Progenitor cell of endocrine pancreas (in vitro differentiated cells): ENCODE results near the gene ATP10A. TPM values are rescaled to one million over a fixed set of nuclear protein-coding genes. Genes with fewer than 3 reads are reported as not detected.

ENCODE experiments used
- DNase-seq: peaks from one replicate; pipeline ENCODE4 v3.0.0; 2021; ENCODE audit warnings: low spot score; ENCODE audit not compliant: unreplicated experiment
- H3K27ac Mint-ChIP-seq: 2 replicates; pipeline ENCODE4 v1.8.0; 2021; ENCODE audit warnings: mild to moderate bottlenecking, moderate library complexity, mixed read lengths
- H3K27me3 Mint-ChIP-seq: 2 replicates; pipeline ENCODE4 v1.8.0; 2021; ENCODE audit warnings: mixed read lengths
- H3K36me3 Mint-ChIP-seq: 2 replicates; pipeline ENCODE4 v1.8.0; 2022; ENCODE audit warnings: mixed read lengths; ENCODE audit not compliant: insufficient read depth
- H3K4me1 Mint-ChIP-seq: 2 replicates; pipeline ENCODE4 v1.8.0; 2021; ENCODE audit warnings: low read depth, mixed read lengths
- H3K4me3 Mint-ChIP-seq: 2 replicates; pipeline ENCODE4 v1.8.0; 2021; ENCODE audit warnings: low read depth, mild to moderate bottlenecking, moderate library complexity, mixed read lengths
- H3K9me3 Mint-ChIP-seq: 2 replicates; pipeline ENCODE4 v1.8.0; 2021; ENCODE audit warnings: low read depth, mixed read lengths
- CTCF ChIP-seq: fragments of 200-600 bp; sonication (generic); IDR thresholded peaks from one replicate; pipeline ENCODE4 v1.5.0; 2021; ENCODE audit warnings: antibody characterized with exemption, mild to moderate bottlenecking; ENCODE audit not compliant: unreplicated experiment
- total RNA-seq: library from RNA; stranded (reverse); gene quantifications from 2 replicates; pipeline ENCODE4 v1.2.1, GENCODE V29; 2021

The ATP10A gene
- total RNA-seq, 1 donor from 2014 or later: 0.07 TPM

DNA sequence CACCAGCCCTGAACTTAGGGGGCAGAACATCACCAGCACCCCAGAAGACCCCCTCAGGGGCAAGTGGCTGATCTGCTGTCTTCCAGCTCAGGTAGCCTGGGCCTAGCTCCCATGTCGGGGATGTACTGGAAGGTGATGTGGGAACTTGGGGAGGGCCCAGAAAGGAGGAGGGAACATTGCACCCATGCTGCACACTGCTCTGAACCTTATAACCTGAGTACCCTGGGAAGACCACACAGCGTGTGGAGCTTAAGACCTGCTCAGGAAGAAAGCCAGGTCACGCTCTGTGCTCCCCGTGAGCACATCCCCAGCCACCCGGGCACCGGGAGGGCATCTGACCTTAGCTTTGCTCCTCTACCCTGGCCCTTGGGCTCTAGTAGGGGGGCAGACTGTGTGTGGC is 159.4 kb downstream of the ATP10A start:
- no peak overlapping the region for H3K4me3 Mint-ChIP-seq
- no peak for TF ChIP-seq CTCF

GRCh38 chr15:25701721-25702465 is 161.2 kb downstream of the ATP10A start:
- Mint-ChIP-seq H3K27ac (no peak overlapping the region), H3K9me3 (no peaks in the 10 kb centered on the region), H3K36me3 (no peaks in the 10 kb centered on the region), H3K4me3 (no peak overlapping the region), H3K27me3 (peaks cover 2% of the 10 kb centered on the region), H3K4me1 (no peaks in the 10 kb centered on the region)
- DNase-seq: no peak
- TF ChIP-seq CTCF: no peak

More for the DNA sequence above, 159.4 kb downstream of the ATP10A start:
- Mint-ChIP-seq H3K4me1 (no peaks in the 10 kb centered on the region), H3K9me3 (no peaks in the 10 kb centered on the region), H3K27ac (no peak overlapping the region), H3K36me3 (no peaks in the 10 kb centered on the region), H3K27me3 (no peaks in the 10 kb centered on the region)
- no peak for DNase-seq

GRCh38 chr15:25700916-25701315 is 162.2 kb downstream of the ATP10A start:
- H3K9me3 Mint-ChIP-seq: no peaks in the 10 kb centered on the region
- H3K4me1 Mint-ChIP-seq: no peaks in the 10 kb centered on the region
- peaks cover 6% of the 10 kb centered on the region for H3K27me3 Mint-ChIP-seq
- H3K36me3 Mint-ChIP-seq: no peaks in the 10 kb centered on the region
- TF ChIP-seq CTCF: no peak
- no peak for DNase-seq
- H3K27ac Mint-ChIP-seq: no peak overlapping the region
- no peak overlapping the region for H3K4me3 Mint-ChIP-seq

DNA sequence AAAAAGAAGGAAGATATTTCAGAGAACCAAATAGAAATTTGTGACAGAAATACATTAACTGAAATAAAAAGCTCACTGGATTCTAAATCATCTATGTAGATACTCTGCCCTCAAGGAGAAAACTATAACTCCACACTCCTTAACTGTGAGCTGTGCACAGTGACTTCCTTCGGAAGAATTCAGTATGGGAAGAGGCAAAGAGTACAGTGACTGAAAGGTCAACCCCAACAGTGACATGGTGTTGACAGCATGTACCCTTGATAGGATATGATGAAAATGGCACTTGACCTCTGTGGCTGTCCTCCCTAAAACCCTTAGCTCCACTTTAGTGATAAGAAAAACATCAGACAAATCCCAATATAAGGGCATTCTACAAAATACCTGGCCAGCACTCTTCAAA is 165.5 kb downstream of the ATP10A start:
- no peak for DNase-seq
- Mint-ChIP-seq H3K36me3 (no peaks in the 10 kb centered on the region), H3K27ac (no peak overlapping the region), H3K27me3 (peaks cover 7% of the 10 kb centered on the region), H3K9me3 (no peaks in the 10 kb centered on the region), H3K4me3 (no peak overlapping the region), H3K4me1 (no peaks in the 10 kb centered on the region)
- no peak for TF ChIP-seq CTCF

DNA sequence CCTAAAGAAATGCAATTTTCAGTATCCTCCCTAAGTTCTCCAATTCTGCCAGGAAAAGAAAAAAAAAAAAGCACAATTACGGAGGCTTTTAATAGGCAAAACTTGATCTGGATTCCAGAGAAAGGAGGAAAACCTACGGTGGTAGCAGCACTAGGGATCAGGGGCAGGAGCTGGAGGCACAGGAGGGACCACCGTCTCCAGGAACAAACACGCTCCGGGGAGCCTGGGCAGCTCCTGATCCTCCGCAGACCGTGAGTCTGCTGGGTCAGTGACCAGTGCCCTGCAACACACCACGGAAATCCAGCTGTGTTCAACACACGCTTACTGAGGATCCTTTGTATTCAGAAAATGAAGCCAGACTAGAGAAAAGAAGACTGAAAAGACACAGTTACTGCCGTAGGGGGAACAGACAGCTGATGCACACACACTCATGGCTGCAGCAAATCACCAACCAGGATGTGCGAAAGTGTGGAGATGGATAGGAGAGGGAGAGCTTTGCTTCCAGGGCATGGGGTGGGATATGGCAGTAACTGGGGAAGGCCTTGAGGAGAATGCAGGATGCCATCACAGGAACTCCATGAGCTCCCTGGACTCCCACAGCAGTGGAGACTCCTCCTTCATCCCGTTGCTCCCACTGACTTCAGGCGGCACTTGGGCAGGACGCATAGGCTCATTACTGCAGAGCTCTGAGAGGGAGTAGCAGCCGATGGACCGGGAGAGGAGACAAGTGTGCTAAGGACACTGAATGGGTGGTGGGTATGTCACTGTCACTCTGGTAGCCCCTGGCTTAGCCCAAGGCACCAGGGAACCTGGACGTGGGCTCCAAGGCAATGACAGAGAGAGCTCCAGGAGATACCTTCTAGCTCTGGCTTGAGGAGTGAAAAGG is 167.0 kb downstream of the ATP10A start:
- DNase-seq: no peak
- Mint-ChIP-seq H3K27me3 (peaks cover 7% of the 10 kb centered on the region), H3K4me3 (no peak overlapping the region), H3K9me3 (no peaks in the 10 kb centered on the region), H3K4me1 (peaks cover 1% of the 10 kb centered on the region), H3K27ac (no peak overlapping the region), H3K36me3 (no peaks in the 10 kb centered on the region)
- no peak for TF ChIP-seq CTCF
